ENCODE measurements around the gene AOC1.

The AOC1 gene

GRCh38 chr7:150876817-150877526 is 24.7 kb downstream of the AOC1 start:
- peak; percentile 76 for DNase-seq (ENCODE audit: low spot score)
- in situ Hi-C loops (cut with MboI; ENCODE audit: low pct_unique_long_range_greater_than_20kb, low sequenced_read_pairs, unreplicated experiment): no loop called here

GRCh38 chr7:150877536-150877935 is 25.2 kb downstream of the AOC1 start:
- no peak for TF ChIP-seq CTCF (IDR thresholded peaks at IDR 0.05; ENCODE audit: extremely low read depth, insufficient read depth, missing control alignments)
- no peak for DNase-seq (ENCODE audit: low spot score)
- in situ Hi-C loops (cut with MboI; ENCODE audit: low pct_unique_long_range_greater_than_20kb, low sequenced_read_pairs, unreplicated experiment): no loop called here

More at GRCh38 chr7:150876817-150877526, 24.7 kb downstream of the AOC1 start:
- TF ChIP-seq CTCF (IDR thresholded peaks at IDR 0.05; ENCODE audit: extremely low read depth, insufficient read depth, missing control alignments): peak; percentile 66

- in situ Hi-C loops (cut with MboI; ENCODE audit: low pct_unique_long_range_greater_than_20kb, low sequenced_read_pairs, unreplicated experiment): no loop called here
- no peak for DNase-seq (ENCODE audit: low spot score)
- TF ChIP-seq CTCF (IDR thresholded peaks at IDR 0.05; ENCODE audit: extremely low read depth, insufficient read depth, missing control alignments): no peak
Measured at GRCh38 chr7:150879345-150879744, 27.0 kb downstream of the AOC1 start.

GRCh38 chr7:150881189-150881588 is 28.9 kb downstream of the AOC1 start:
- no peak for DNase-seq (ENCODE audit: low spot score)
- no peak for TF ChIP-seq CTCF (IDR thresholded peaks at IDR 0.05; ENCODE audit: extremely low read depth, insufficient read depth, missing control alignments)
- in situ Hi-C loops (cut with MboI; ENCODE audit: low pct_unique_long_range_greater_than_20kb, low sequenced_read_pairs, unreplicated experiment): no loop called here

- DNase-seq (ENCODE audit: low spot score): no peak
- no peak for TF ChIP-seq CTCF (IDR thresholded peaks at IDR 0.05; ENCODE audit: extremely low read depth, insufficient read depth, missing control alignments)
- in situ Hi-C loops (cut with MboI; ENCODE audit: low pct_unique_long_range_greater_than_20kb, low sequenced_read_pairs, unreplicated experiment): no loop called here
Measured at GRCh38 chr7:150890853-150891584, 38.7 kb downstream of the AOC1 start.

- DNase-seq (ENCODE audit: low spot score): no peak
- in situ Hi-C loops (cut with MboI; ENCODE audit: low pct_unique_long_range_greater_than_20kb, low sequenced_read_pairs, unreplicated experiment): no loop called here
- no peak for TF ChIP-seq CTCF (IDR thresholded peaks at IDR 0.05; ENCODE audit: extremely low read depth, insufficient read depth, missing control alignments)
Measured at GRCh38 chr7:150891740-150892139, 39.4 kb downstream of the AOC1 start.

Data from GM13977 (cell line).